GM04504 (cell line): ENCODE measurements around the gene EHD1.
"Not testable (repeated sequence)": the region's sequence is repeated elsewhere in the genome, so short reads cannot be mapped to it uniquely, and the experiment has no call there.

Source experiments
- DNase-seq: peaks from one replicate; pipeline ENCODE4 v3.0.0-alpha.2; 2012; ENCODE audit warnings: low read depth

The EHD1 gene

DNA sequence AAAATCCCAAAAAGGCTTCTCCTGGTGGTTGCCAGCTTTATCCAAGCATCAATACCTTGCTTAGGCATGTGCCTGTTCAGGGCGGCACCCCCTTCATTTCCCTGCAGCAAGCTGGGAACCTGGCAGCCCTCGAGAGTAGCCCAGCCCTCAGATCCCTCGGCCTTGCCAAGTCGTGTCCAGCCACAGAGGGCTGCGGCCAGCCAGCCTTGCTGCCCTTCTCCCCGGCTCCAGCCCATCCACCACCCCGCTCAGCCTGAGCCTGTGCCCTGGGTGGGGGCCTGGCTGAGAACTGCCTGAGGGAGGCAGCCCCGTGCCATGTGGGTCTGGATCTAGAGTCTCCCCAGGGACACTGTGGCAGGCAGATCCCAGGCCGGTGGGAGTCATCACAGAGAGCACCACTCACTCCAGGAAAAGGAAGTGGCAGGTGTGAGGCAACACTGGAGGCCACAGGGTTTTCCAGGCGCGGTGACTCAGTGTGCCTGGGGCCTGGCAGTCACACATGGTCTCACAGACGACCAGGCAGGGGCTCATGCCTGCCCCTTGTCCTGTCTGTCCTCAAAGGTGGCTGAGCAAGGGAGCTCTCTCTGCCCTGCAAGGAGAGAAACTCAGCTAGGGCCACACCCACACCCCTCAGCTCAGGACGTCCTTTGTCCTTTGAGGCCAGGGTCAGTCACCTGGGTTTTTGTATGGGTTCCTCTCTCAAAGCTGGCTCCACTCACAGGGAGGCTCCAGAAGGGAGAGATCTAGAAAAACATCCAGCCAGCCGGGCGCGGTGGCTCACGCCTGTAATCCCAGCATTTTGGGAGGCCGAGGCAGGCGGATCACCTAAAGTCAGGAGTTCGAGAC lies 21.8 kb downstream of the EHD1 start:
- DNase-seq = peak; percentile 84

GRCh38 chr11:64855596-64856304 lies 22.7 kb downstream of the EHD1 start:
- no peak for DNase-seq

DNA sequence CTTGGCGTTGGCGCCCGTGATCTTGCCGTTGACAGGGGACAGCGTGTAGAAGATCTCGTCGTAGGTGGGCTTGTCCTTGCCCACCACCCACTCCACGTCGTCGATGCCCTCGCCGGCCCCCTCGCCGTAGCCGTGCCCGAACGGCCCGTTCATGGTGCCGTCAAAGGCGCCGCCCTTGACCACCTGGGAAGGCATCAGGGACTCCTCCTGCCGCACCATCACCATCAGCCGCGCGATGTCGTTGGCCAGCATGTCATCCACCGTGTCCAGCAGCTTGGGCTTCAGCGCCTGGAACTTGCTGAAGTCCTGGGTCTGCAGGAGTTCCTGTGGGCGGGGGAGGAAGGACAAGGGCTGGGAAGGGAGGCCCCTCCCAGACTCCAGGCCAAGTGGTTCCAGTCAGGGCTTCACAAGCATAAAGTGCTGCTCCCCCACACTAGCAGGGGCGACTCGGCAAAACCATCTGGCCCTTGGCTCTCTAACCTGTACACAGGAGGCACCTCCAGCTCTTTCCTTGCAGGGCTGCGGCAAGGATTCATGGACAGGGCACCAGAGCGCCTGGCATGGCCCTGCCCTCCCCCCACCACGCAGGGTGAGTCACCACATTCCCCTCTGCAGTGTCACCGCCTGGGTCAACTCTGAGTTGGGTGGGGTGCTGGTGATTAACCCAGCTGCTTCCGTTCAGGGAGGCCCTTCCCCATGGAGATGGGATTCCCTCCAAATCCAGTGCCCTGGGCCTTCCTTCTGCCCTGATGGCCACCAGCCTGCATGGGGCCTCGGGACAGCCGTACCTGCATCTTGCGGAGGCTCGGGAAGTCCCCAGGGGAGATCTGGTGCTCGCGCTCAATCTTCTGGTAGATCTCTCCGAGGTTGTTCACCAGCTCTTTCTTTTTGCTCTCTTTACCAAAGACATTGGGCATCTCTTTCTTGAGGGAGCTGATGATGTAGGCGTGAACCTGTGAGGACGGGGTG lies 23.6 kb downstream of the EHD1 start:
- peak; percentile 92 for DNase-seq

DNA sequence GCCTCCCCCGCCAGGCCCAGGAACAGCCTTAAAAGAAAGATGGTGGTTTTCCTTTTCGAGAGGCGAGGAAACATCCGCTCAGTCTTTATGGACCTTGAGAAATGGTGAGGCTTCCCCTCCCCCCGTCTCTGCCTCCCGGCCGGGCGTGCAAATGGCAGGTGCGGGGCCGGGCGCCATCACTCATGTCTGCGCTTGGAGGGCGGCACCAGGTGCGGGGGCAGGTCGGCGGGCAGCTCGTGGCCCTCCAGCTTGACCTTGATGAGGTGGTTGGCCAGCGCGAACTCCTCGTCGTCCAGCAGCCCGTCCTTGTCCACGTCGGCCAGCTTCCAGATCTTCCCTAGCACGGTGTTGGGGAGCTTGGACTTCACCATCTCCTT lies 24.3 kb downstream of the EHD1 start:
- DNase-seq = no peak

GRCh38 chr11:64853709-64854108 lies 24.7 kb downstream of the EHD1 start:
- no peak for DNase-seq

- no peak for DNase-seq
Observed at GRCh38 chr11:64852804-64853509, 25.5 kb downstream of the EHD1 start.

- DNase-seq = no peak
Observed at GRCh38 chr11:64851831-64852351, 26.5 kb downstream of the EHD1 start.

- DNase-seq = no peak
Observed at GRCh38 chr11:64850979-64851567, 27.3 kb downstream of the EHD1 start.

DNA sequence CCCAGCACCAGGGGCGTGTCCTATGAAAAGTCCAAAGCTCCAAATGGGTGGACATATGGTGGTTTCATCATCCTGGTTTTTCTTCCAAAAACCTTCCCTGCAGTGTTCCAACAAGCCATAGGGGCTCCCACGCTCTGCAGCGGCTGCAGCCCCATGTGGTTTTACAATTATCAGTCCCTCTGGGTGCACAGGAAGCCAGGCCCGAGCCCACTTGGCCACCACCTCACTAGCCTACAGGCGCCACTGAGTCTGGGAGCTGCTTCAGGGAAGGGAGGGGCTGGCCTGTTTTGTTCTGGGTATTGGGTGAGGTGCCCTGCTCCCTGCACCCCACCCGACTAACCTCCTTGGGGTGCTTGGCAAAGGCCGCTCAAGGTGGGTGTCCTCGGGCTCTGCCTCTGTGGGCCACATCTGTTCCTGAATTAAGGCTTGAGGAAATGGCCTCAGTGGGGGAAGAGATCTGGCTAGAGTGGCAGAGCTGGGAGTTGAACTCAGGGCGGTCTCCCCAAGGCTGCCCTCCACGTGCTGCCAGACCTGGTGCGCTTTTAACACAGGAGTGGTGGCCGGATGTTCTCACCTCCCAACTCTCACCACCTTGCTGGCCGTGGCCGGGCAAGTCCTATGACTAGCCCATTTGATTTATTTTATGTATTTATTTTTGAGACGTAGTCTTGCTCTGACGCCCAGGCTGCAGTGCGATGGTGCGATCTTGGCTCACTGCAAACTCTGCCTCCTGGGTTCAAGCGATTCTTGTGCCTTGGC lies 28.6 kb downstream of the EHD1 start:
- DNase-seq = no peak

- DNase-seq = no peak
Observed at GRCh38 chr11:64848826-64849597, 29.4 kb downstream of the EHD1 start.

DNA sequence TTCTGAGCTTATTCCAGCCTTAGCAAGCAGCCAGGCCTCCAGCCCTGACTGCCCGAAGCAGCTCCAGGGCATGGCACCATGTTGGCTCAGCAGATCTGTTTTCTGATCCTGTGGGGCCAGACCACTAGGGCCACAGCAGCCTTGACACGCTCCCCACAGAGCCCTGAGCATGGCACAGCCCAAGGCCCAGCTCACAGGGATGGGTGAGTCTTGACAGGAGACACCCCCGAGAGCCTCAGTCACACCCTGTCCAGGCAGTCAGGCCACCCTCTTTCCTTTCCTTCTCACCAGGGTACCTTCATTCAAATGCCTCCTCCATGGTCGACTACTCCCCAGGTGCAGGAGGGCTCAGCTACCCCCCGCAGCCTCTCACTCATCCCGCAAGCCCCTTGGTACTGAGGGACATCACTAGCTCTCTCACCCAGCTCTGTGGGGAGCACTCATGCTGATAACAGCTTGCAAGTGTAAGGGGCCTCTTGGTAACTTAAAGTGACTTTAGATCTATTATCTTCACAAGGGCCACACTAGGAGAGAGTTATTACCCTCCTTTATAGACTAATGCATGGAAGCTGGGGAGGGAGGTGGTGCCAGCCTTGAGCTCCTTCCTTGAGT lies 30.1 kb downstream of the EHD1 start:
- DNase-seq = no peak

- DNase-seq = peak; percentile 67
Observed at GRCh38 chr11:64846998-64847666, 31.3 kb downstream of the EHD1 start.

- DNase-seq = not testable (repeated sequence)
Observed at GRCh38 chr11:64845776-64846129, 32.7 kb downstream of the EHD1 start.

DNA sequence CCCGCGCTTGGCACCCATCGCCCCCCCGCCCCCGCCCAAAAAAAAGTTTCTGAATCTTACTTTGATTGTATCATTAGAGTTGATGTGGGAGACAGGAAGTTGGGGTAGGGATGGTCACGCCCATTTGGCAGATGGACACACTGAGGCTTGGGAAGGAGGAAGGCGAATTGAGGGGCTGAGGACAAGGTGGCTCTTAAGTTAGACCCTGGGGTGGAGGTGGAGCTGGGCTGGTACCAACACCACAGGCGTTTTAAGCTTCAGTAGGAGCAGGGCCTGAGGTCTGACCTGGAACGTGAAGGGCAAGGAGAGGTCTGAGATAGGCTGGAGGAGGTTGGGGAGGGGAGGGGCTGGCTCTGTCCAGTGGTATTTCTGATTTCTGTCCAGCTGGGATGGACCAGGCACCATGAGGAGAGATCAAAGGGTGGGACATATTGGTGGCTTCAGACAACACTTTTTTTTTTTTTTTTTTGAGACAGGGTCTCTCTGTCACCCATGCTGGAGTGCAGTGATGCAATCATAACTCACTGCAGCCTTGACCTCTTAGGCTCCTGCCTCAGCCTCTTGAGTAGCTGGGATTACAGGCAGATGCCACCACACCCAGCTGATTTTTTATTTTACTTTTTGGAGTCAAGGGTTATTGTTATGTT lies 33.2 kb downstream of the EHD1 start:
- DNase-seq = no peak

GRCh38 chr11:64844330-64845128 lies 33.9 kb downstream of the EHD1 start, which contains the start of gene CDC42BPG:
Gene CDC42BPG (minus strand): TSS chr11:64844653. CDS start chr11:64844569, 84 bp downstream.
- DNase-seq = no peak

GRCh38 chr11:64843686-64844329 lies 34.6 kb downstream of the EHD1 start:
- DNase-seq = no peak
